OCI-LY1 (cell line): ENCODE measurements around the gene TRNAU1AP.

Experiments used
- EZH2 ChIP-seq: fragments of 200-600 bp; sonication (generic), shearing (Covaris generic); IDR thresholded peaks from 2 replicates; pipeline ENCODE4 v1.8.0; 2017; ENCODE audit warnings: borderline replicate concordance, mixed run types, mild to moderate bottlenecking, antibody characterized with exemption, low read length, moderate library complexity, mixed read lengths
- TF ChIP-seq, protein P1 (sequence below): fragments of 200-600 bp; sonication (generic), shearing (Covaris generic); IDR thresholded peaks from 2 replicates; pipeline ENCODE4 v1.5.1; 2017; ENCODE audit warnings: mild to moderate bottlenecking, antibody characterized with exemption, low read length, moderate library complexity, mixed read lengths

DNA sequence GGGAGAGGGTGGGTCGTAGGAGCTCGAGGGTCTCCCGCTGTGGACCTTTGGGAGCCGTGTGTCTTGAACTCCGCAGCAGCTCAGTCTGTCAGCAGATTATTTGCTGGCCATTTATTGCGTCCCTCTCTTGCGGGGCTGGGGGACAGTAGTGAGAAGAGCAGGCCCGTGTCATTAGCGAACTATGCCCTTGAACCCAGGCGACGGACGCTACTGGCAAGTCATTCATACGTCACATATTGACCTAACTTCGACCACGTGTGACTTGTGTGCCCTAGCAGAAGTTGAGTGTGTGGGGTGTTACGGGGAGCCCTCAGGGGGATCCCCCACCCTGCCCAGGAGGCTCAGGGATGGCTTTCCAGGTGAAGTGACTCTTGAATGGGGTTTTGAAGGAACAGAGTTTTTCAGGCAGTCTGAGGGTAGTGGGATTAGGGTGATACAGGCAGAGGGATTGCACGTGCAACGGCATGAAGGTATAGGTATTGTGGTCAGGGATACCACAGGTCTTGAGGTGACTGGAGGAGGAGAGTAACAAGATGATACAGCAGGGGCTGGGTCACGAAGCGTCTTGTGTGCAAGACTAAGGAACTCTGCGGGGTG lies 34.0 kb upstream of the TRNAU1AP start:
- TF ChIP-seq, protein P1, sequence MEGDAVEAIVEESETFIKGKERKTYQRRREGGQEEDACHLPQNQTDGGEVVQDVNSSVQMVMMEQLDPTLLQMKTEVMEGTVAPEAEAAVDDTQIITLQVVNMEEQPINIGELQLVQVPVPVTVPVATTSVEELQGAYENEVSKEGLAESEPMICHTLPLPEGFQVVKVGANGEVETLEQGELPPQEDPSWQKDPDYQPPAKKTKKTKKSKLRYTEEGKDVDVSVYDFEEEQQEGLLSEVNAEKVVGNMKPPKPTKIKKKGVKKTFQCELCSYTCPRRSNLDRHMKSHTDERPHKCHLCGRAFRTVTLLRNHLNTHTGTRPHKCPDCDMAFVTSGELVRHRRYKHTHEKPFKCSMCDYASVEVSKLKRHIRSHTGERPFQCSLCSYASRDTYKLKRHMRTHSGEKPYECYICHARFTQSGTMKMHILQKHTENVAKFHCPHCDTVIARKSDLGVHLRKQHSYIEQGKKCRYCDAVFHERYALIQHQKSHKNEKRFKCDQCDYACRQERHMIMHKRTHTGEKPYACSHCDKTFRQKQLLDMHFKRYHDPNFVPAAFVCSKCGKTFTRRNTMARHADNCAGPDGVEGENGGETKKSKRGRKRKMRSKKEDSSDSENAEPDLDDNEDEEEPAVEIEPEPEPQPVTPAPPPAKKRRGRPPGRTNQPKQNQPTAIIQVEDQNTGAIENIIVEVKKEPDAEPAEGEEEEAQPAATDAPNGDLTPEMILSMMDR, result no peak
- no peak for TF ChIP-seq EZH2
